Measurements from ENCODE around the gene DNAH5.

DNA sequence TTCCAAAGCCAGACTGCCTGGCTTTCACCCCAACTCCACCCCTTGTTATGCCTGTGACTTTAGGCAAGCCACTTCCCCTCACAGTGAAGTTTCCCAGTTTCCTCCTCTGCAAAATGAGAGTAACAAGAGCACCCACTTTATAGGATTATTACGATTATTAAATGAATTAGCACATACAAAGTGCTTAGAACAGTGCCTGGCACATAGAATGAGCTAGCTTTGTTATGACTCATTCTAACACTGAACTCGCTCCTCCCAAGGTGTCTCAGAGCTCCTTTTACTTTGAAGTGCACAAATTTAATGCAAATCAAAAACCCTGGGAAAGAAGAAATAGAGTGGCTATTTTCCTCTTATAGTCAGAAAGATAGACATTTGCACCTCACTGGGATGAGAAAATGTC, 34.3 kb downstream of the DNAH5 start:
- TF ChIP-seq NFIC (IDR thresholded peaks at IDR 0.05) (no peak), EP300 (IDR thresholded peaks at IDR 0.05; ENCODE audit: borderline replicate concordance) (no peak), CEBPB (IDR thresholded peaks at IDR 0.05) (no peak), TAF1 (IDR thresholded peaks at IDR 0.05; ENCODE audit: low read depth) (no peak), TCF12 (IDR thresholded peaks at IDR 0.05; ENCODE audit: low read depth) (no peak), CREB1 (IDR thresholded peaks at IDR 0.05; ENCODE audit: low read depth) (no peak)
- TF ChIP-seq, protein P1, sequence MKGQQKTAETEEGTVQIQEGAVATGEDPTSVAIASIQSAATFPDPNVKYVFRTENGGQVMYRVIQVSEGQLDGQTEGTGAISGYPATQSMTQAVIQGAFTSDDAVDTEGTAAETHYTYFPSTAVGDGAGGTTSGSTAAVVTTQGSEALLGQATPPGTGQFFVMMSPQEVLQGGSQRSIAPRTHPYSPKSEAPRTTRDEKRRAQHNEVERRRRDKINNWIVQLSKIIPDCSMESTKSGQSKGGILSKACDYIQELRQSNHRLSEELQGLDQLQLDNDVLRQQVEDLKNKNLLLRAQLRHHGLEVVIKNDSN (IDR thresholded peaks at IDR 0.05), result no peak
- TF ChIP-seq, protein P2, sequence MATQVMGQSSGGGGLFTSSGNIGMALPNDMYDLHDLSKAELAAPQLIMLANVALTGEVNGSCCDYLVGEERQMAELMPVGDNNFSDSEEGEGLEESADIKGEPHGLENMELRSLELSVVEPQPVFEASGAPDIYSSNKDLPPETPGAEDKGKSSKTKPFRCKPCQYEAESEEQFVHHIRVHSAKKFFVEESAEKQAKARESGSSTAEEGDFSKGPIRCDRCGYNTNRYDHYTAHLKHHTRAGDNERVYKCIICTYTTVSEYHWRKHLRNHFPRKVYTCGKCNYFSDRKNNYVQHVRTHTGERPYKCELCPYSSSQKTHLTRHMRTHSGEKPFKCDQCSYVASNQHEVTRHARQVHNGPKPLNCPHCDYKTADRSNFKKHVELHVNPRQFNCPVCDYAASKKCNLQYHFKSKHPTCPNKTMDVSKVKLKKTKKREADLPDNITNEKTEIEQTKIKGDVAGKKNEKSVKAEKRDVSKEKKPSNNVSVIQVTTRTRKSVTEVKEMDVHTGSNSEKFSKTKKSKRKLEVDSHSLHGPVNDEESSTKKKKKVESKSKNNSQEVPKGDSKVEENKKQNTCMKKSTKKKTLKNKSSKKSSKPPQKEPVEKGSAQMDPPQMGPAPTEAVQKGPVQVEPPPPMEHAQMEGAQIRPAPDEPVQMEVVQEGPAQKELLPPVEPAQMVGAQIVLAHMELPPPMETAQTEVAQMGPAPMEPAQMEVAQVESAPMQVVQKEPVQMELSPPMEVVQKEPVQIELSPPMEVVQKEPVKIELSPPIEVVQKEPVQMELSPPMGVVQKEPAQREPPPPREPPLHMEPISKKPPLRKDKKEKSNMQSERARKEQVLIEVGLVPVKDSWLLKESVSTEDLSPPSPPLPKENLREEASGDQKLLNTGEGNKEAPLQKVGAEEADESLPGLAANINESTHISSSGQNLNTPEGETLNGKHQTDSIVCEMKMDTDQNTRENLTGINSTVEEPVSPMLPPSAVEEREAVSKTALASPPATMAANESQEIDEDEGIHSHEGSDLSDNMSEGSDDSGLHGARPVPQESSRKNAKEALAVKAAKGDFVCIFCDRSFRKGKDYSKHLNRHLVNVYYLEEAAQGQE (IDR thresholded peaks at IDR 0.05; ENCODE audit: low read depth), result no peak
- TF ChIP-seq, protein P3, sequence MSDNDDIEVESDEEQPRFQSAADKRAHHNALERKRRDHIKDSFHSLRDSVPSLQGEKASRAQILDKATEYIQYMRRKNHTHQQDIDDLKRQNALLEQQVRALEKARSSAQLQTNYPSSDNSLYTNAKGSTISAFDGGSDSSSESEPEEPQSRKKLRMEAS (IDR thresholded peaks at IDR 0.05), result no peak

Measured in Ishikawa (cell line).